Amygdala (tissue), 56 donors: ENCODE results near the gene PHKB.

Experiments
- DNase-seq, 56 donors: peaks; one replicate each; lab custom pipeline; 2025; lab: John Stamatoyannopoulos, UW

PHKB gene

DNA sequence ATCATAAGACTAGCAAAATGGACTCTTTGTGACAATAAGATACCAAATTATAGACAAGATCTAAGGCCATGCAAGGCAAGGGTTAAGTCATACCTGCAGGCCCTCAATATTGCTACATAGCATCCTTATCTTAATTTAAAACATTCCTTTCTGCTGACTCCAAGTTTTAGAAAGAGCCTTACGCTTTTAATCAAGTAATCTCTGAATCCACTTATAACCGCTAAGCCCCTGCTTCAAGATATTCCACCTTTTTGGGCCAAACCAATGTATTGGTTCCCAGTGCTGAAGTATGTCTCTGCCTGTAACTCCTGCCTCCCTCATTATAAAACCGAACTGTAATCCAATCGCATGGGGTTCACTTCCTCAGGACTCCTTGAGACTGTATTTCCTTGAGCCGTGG is 255.4 kb downstream of the PHKB start:
- DNase-seq = no peak

DNA sequence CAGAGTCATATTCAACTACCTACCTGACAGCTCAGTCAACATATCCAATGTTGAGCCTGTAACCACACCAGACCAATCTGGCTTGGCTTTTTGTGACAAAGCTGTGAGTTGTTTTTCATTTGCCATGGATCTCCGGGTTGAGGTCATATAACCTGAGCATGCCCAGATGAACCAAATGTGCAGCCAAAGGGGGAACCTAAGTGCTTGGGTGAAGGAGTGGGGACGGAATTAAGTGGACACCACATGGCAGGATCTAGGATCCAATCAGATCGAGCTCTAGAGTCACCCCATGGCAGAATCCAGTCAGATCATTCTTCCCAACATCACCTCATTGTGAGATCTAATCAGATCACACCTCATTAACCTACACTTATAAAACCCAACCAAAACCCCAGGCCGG is 258.6 kb downstream of the PHKB start:
- DNase-seq = no peak

DNA sequence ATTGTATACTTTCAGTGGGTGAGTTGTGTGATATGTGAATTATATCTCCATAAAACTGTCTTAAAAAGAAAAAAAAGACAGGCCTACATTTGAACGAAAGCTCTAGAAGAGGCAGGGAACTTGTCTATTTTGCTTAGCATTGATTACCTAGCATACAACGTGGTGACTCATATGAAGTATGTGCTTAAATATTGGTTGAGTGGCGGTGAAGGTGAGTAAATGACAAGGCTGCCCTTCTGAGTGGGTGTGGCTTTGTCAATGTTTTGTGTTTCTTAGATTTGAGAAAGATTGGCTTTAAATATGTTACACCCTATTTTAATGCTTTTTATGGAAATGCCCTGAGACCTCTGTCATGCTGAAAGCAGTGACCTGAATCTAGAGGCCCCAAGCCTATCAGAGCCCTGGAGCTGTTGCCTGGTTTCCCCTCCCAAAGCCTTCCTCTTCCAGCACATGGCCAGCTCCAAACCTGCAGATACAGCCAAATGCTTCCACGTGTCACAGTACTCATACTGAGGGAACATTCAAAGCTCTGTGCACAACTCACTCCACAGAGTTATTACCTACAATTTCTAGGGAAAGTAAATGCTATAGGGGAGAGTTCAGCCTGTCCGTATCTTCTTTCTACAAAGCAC is 260.0 kb downstream of the PHKB start:
- DNase-seq = no peak

DNA sequence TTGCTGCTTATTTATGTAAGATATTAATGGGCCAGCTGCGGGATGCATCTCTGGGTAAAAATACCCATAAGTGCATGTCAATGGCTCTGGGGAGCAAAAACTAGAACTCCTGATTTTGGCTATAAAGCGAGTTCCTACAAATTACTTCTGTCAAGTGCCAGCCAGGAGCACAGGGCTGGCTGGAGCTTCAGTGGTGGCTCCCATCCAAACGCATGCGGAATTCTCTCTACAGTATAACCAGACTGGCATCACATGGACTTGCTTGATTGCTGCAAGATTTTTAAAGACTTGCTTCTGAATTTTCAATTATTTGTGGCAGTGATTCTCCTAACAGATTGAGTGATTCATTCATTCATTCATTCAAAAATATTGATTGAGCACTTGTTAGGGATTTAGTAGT is 260.9 kb downstream of the PHKB start:
- DNase-seq = no peak

DNA sequence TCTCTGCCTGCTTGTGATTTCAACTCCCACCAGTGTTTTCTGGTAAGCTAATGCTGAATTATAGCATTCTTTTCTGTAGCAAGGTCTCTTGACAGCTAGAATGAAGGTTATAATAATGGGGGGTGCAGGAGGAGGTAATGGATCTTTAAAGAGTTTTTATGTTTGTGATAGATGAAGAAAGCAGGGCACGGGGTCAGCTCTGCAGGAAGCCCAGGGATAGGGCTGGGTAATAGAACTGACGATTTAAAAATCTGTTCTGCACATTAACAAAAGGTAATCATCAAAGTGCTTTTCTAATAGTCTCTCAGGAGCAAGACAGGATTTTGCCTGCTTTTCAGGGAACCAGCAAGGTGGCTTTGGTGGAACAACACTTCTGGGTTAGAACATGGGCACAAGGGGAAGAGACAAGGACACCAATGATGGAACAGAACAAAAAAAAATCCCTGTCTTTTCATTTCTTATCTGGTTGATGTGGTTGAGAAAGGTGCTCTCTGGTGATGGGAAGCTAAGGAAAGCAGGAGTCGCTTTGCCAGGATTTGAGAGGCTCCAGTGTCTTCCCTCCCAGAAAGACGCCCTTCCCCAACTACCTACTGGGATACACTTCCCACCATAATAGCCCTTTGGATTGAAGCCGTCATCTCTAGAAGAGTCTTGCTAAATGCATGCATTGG is 263.1 kb downstream of the PHKB start:
- no peak for DNase-seq

DNA sequence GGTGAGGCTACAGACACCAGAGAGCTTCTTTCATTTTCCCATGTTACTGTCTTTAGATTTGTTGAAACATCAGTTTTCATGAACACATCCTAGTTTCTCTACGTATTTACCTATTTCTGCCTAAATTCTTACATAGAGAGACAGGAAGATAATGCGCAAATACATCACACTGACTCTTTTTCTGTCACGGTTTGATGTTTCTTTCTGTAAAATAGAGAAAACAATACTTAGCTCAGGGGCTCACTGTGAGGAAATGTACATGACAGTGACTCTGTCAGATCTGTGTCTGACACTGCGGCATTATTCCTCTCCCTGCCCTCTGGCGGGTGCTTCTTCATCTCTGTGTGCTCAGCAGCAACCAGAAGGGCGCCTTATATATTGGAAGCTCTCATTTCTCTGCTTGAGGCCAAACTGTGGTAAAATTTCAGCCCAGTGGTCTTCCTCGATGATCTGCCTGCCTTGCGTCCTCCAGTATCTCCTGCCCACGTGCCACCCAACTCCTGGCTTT is 264.1 kb downstream of the PHKB start:
- DNase-seq = no peak

DNA sequence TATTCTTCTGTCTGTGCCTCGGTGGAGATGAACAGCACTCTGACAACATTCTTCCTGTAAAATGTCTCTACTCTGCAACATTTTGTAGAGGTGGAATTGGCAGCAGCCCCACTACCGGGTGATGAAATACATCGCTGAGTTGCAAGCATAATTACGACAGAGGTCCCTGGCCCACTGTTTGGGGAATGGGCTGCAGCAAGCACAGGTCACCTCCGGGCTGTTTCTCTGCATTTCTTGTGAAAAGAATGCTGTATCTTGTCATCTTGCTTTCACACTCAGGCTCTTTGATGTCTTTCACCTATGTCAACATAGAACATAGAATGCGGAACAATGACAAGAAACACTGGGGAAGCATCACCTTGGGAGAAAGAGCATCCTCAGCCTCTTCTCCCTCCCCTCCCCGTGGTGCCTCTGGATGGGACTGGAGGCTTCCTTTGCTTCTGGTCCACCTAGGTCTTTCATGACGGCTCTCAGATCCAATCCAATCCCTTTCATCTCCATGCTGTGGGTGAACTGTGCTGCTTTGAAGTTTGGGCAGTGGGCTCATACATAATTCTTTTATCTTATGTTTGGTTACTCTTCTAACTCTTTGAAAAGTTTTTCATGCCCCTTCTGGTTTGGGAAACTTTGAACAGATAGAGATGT is 265.0 kb downstream of the PHKB start:
- DNase-seq = no peak

DNA sequence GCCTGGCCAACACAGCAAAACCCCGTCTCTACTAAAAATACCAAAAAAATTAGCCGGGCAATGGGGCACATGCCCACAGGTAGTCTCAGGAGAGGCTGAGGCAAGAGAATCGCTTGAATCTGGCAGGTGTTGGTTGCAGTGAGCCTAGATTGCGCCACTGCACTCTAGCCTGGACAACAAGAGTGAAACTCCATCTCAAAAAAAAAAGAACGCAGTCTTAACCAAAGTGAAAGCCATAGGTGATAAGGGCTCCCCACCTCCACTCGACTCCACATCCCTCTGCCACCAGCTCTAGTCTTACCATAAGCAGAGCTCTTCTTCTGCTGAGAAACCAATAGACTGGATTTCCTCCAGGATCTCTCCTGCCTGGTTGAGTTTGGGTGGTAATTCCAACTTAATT is 266.0 kb downstream of the PHKB start:
- no peak for DNase-seq

DNA sequence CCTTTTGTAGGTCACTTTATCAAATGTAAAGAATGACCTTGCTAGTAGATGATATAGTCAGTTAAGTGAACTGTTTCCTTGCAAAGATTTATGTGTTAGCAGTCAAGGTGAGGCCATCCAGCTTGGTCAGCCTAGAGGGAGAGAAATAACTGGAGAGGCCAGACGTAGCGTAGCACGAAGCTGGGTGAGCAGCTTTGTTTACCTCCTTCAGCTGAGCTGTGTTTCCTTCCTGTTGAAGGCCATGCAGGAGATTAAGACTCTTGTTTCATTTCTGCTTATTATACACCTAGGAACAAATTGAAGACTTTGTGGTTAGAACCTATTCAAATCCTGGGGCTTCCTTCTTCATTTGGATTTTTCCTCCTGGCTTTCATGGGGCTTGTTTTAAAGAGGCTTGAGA is 267.1 kb downstream of the PHKB start:
- DNase-seq = no peak

DNA sequence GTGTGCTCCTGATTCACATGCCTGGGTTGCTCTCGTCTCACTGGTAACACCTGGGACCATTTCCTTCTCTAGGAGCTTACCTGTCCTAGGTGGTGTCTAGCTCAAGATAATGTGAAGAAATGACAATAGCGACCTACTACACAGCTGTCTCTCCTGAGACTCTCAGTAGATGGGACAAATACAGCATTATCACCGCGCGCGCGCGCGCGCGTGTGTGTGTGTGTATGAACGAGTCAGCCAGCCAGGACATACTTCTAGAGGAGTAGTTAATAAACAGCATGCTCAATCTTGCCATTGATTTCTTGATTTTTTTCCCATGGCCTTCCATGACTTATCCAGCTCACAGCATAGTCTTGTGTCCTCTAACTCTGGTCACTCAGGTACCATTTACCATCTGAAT is 268.6 kb downstream of the PHKB start:
- DNase-seq = no peak

DNA sequence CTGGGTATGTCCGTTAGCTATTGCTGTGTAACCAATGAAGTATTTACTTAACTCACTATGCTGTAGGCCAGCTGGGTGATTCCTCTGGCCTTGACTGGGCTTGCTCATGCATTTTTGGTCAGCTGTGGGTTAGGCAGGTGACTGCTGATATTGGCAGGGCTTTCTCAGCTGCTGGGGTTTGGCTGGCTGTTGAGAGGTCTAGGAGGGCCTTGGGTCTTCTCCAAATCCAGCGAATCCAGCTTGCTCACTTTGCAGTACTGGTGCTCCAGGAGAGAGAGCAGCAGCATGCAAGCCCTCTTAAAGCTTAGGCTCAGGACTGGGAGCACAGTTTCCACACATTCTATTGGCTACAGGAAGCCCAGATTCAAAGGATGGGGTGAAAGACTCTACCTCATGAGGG is 270.1 kb downstream of the PHKB start:
- DNase-seq = no peak

DNA sequence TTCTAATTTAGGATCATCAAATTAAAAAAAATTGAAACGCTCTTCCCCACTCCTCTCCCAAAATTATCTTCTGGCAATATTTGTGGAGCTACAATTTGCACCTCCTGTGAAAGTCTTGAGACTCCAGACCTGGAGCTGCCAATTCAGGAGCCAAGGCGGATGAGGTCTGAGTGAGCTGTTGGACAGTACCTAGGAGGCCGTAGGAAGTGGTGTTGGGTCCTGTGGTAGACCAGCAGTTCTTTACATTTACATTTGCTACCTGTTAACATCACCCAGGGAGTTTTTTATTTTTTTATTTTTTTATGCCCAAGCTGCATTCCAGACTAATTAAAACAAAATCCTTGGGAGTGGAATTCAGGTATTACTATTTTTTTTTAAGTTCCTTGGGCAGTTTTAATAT is 271.0 kb downstream of the PHKB start:
- DNase-seq = no peak

DNA sequence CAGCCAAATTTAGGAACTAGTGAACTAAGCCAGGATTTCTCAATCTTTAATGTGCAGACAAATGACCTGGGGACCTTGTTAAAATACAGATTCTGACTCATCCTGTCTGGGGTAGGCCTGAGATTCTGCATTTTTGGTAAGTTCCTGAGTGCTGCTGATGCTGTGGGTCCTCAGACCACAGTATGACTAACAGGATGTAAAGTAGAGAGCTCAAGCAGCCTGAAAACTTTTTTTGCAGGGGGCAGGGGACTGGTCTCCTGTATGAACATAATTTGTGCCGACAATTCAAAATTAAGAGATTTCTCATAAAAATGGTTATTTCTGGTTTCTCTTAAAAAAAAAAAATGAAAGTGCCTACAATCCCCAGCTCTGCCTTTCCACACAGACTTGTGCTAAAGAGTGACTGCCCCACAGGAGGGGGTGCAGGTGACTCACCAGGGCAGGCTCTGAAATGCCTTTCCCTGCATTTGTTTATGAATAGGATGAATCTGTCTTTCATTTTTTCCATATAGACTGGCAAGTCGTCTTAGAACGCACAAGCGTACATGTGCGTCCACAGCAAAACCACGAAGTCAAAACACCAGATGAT is 271.5 kb downstream of the PHKB start:
- DNase-seq = no peak

DNA sequence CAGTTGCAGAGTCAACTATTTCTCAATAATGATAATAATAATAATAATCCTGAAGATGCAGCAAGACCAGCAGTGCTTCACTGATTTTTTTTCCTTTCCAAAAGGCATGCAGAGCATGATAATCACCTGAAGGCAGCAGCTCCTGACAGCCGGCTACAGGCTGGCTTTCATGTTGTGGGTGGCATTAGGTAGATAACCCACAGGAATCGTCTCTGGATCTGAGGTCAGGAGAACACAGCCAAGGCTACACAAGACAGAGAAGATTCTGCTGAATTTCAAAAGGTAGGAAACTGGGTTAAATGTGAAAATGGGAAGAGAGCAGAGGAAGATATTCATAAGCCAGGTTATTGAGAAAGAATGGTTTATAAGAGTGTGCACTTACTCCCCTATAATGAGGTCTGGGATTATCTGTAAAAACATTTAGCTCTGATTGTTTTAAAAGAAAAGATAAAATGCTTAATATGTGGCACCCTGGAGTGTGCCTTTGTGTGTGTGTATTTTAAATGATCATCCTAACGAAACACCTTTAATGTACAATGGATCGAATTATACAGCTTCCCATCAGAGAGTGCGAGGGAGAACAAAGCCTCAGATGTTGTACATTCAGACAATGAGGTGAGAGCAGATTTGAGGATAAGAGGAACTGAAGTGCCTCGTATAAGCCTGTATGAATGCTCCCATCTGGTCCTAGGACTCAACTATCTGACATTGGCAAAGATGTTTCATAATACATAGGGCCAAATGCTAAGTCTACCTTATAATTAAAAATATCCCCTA is 273.1 kb downstream of the PHKB start:
- no peak for DNase-seq

DNA sequence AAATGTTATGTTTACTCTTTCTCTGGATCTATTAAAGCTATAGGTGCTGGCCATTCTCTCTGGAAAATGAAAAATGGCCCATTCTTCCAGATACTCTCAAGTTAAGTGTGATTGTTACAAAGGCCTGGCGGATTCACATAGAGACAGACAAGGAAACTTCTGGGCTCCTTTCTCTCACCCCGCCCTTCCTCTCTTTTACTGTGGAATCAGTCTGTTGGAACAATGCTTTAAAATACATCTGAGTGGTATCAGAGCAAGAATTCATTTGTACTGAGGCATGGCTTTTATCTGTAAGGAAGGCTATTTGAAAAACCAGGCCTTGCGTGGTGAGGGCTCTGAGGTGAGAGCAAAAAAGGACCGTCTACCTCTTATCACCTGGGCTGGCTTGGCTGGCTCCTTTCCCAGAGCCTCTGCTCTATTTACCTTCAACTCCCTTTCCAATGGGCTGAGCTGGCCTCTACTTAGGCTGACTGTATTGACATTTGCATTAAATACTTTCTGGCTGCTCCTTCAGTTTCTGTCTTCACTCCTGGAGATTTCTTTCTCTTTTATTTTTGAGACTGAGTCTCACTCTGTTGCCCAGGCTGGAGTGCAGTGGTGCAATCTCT is 274.0 kb downstream of the PHKB start:
- no peak for DNase-seq

DNA sequence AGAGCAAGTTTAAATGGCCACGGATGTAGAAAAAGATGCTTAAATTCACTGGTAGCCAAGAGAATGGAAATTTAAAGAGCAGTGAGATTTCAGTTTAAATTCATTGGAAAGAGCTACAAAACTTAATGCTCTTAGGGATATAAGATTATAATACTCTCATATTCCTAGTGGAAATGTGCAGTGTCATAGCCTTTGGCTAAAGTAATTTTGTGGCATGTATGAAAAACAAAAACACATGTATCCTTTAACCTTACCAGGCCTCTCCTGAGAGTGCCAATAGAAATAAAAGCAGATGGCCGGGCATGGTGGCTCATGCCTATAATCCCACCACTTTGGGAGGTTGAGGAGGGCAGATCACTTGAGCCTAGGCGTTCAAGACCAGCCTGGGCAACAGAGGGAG is 289.2 kb downstream of the PHKB start:
- no peak for DNase-seq
